Keratinocyte (primary cell): ENCODE measurements around the gene CFAP92.

Experiments used
- EZH2 ChIP-seq: IDR thresholded peaks from one replicate; pipeline ENCODE4 v1.6.1; 2012; ENCODE audit warnings: inconsistent platforms, mild to moderate bottlenecking, low read length, moderate library complexity
- TF ChIP-seq, protein P1 (sequence below), 3 experiments: IDR thresholded peaks in 1 of 3; conservative IDR thresholded peaks in 1 of 3; optimal IDR thresholded peaks in 1 of 3; 2 replicates in 2 of 3; 3 replicates in 1 of 3; pipeline versions ENCODE3 to v1.5.1; 2011; ENCODE audit warnings: low read length in 3 of 3, mild to moderate bottlenecking in 3 of 3, moderate library complexity in 2 of 3, control low read depth in 1 of 3, inconsistent platforms in 1 of 3; ENCODE audit not compliant: insufficient read depth in 2 of 3; ENCODE audit errors: extremely low read depth in 1 of 3

DNA sequence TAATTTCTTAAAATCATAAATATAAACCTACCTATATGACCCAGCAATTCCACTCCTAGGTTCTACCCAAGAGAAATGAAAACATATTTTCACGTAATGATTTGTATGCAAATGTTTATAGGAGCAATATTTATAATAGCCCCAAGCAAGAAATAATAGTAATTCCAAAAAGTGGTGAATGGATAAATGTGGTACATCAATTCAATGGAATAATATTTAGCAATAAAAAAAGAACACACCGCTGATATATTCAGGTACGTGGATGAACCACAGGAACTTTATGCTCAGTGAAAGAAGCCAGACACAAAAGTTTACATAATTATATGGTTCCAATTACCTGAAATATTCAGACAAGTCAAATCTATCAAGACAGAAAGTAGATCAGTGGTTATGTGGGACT lies 64.5 kb downstream of the CFAP92 start:
- TF ChIP-seq, protein P1, sequence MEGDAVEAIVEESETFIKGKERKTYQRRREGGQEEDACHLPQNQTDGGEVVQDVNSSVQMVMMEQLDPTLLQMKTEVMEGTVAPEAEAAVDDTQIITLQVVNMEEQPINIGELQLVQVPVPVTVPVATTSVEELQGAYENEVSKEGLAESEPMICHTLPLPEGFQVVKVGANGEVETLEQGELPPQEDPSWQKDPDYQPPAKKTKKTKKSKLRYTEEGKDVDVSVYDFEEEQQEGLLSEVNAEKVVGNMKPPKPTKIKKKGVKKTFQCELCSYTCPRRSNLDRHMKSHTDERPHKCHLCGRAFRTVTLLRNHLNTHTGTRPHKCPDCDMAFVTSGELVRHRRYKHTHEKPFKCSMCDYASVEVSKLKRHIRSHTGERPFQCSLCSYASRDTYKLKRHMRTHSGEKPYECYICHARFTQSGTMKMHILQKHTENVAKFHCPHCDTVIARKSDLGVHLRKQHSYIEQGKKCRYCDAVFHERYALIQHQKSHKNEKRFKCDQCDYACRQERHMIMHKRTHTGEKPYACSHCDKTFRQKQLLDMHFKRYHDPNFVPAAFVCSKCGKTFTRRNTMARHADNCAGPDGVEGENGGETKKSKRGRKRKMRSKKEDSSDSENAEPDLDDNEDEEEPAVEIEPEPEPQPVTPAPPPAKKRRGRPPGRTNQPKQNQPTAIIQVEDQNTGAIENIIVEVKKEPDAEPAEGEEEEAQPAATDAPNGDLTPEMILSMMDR (optimal IDR thresholded peaks at IDR 0.05 in 1 of 3, IDR thresholded peaks at IDR 0.05 in 1 of 3, conservative IDR thresholded peaks at IDR 0.05 in 1 of 3; ENCODE audit: extremely low read depth in 1 of 3, insufficient read depth in 2 of 3, low read length in 3 of 3), result no peak
- TF ChIP-seq EZH2, result no peak
